HCEC 1CT (cell line): ENCODE measurements around the gene ODF4.
"Not testable (repeated sequence)": the region's sequence is repeated elsewhere in the genome, so short reads cannot be mapped to it uniquely, and the experiment has no call there.

Source experiments
- DNase-seq: peaks from one replicate; pipeline ENCODE4 v3.0.0-alpha.2; 2017

Gene ODF4

GRCh38 chr17:8369944-8370343, 30.3 kb downstream of the ODF4 start:
- no peak for DNase-seq

- no peak for DNase-seq
Observed at GRCh38 chr17:8371786-8372185, 32.1 kb downstream of the ODF4 start.

GRCh38 chr17:8372422-8372821, 32.8 kb downstream of the ODF4 start:
- DNase-seq: no peak

- not testable (repeated sequence) for DNase-seq
Observed at GRCh38 chr17:8373856-8374255, 34.2 kb downstream of the ODF4 start.

- no peak for DNase-seq
Observed at GRCh38 chr17:8375738-8376259, 36.2 kb downstream of the ODF4 start.

GRCh38 chr17:8376271-8377067, 36.8 kb downstream of the ODF4 start, which contains the start of gene KRABD2:
Gene KRABD2 (minus strand): TSS chr17:8376704.
- DNase-seq: peak; percentile 82

- no peak for DNase-seq
Observed at GRCh38 chr17:8377422-8377821, 37.8 kb downstream of the ODF4 start.

GRCh38 chr17:8378117-8378516, 38.5 kb downstream of the ODF4 start:
- not testable (repeated sequence) for DNase-seq

- DNase-seq: no peak
Observed at GRCh38 chr17:8380049-8380448, 40.4 kb downstream of the ODF4 start.

GRCh38 chr17:8382052-8382879, 42.6 kb downstream of the ODF4 start:
- DNase-seq: peak; percentile 0

GRCh38 chr17:8382880-8383142, 43.2 kb downstream of the ODF4 start:
- no peak for DNase-seq

GRCh38 chr17:8383143-8383822, 43.6 kb downstream of the ODF4 start, which contains the start of gene RPL26:
Gene RPL26 (minus strand): TSS chr17:8383193. CDS start chr17:8382310, 883 bp downstream.
- peak; percentile 97 for DNase-seq

- DNase-seq: peak; percentile 90
Observed at GRCh38 chr17:8384801-8385378, 45.2 kb downstream of the ODF4 start.

- DNase-seq: no peak
Observed at GRCh38 chr17:8386841-8387240, 47.2 kb downstream of the ODF4 start.

- DNase-seq: no peak
Observed at GRCh38 chr17:8387914-8388651, 48.4 kb downstream of the ODF4 start.

GRCh38 chr17:8391711-8392110, 52.1 kb downstream of the ODF4 start:
- DNase-seq: no peak

- no peak for DNase-seq
Observed at GRCh38 chr17:8392274-8392673, 52.6 kb downstream of the ODF4 start.

- DNase-seq: no peak
Observed at GRCh38 chr17:8392674-8393469, 53.2 kb downstream of the ODF4 start.

GRCh38 chr17:8393470-8394231, 54.0 kb downstream of the ODF4 start:
- DNase-seq: no peak

- DNase-seq: not testable (repeated sequence)
Observed at GRCh38 chr17:8394497-8394896, 54.9 kb downstream of the ODF4 start.
